Activated naive CD4-positive, alpha-beta T cell treated with anti-CD3 and anti-CD28 coated beads for 36 hours (primary cell): ENCODE measurements around the gene CXCL6. TPM values are rescaled to one million over a fixed set of nuclear protein-coding genes. Genes with fewer than 3 reads are reported as not detected.

Source experiments
- CTCF ChIA-PET: fragments of 350-600 bp; sonication (Branson Sonifier 250); formaldehyde crosslinking; loops from one replicate; lab custom pipeline; 2021; ENCODE audit warnings: antibody characterized with exemption; lab: Charles Lee
- DNase-seq: peaks from one replicate; pipeline ENCODE4 v3.0.0-alpha.2; 2020
- H3K27ac Mint-ChIP-seq: one replicate; pipeline ENCODE4 v1.8.0; 2021; ENCODE audit warnings: mild to moderate bottlenecking, mixed read lengths
- H3K27me3 Mint-ChIP-seq: one replicate; pipeline ENCODE4 v1.8.0; 2021; ENCODE audit warnings: low read depth, mixed read lengths
- H3K36me3 Mint-ChIP-seq: one replicate; pipeline ENCODE4 v1.8.0; 2021; ENCODE audit warnings: low read depth, mixed read lengths
- H3K4me1 Mint-ChIP-seq: one replicate; pipeline ENCODE4 v1.8.0; 2021; ENCODE audit warnings: low read depth, mixed read lengths
- H3K4me3 Mint-ChIP-seq: one replicate; pipeline ENCODE4 v1.8.0; 2021; ENCODE audit warnings: mild to moderate bottlenecking, moderate library complexity, mixed read lengths
- H3K9me3 Mint-ChIP-seq: one replicate; pipeline ENCODE4 v1.8.0; 2021; ENCODE audit warnings: mixed read lengths
- intact Hi-C: fragments of 100-400 bp; cut with micrococcal nuclease; formaldehyde crosslinking; loops from one replicate; pipeline ENCODE4 v1.15.1; 2023
- total RNA-seq, 2 experiments: library from RNA; stranded (reverse); gene quantifications; one replicate each; pipeline ENCODE4 v1.2.3, GENCODE V29; 2021

The CXCL6 gene
- not detected for total RNA-seq

DNA sequence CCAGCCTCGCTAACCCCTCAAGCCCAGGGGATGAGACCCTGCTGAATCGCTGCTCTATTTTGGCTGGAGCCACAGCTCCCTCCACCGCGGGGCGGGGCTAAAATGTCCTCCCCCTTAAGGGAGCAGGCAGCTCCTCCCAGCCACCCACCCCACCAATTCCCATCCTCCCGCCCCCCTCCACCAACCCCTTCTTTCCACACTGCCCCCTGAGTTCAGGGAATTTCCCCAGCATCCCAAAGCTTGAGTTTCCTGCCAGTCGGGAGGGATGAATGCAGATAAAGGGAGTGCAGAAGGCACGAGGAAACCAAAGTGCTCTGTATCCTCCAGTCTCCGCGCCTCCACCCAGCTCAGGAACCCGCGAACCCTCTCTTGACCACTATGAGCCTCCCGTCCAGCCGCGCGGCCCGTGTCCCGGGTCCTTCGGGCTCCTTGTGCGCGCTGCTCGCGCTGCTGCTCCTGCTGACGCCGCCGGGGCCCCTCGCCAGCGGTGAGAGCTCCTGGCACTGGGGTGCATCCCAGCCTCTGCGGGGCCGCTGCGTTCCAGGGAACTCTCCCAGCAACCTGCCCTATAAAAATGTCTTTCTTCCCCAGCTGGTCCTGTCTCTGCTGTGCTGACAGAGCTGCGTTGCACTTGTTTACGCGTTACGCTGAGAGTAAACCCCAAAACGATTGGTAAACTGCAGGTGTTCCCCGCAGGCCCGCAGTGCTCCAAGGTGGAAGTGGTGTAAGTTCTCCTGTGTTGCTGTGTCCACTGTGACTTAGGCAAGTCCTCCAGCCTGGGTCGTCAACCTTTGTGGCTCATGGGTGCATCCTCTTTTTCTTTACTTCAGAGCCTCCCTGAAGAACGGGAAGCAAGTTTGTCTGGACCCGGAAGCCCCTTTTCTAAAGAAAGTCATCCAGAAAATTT, at the start of gene CXCL6:
TSS of gene CXCL6 (plus strand) at position 306 of the 907 bp plus-strand sequence. CDS start at position 379, 73 bp downstream.
- no peaks in the 10 kb centered on the region for H3K36me3 Mint-ChIP-seq
- H3K4me3 Mint-ChIP-seq: no peak within 1 kb of the TSS
- H3K4me1 Mint-ChIP-seq: peaks cover 2% of the 10 kb centered on the region
- H3K27ac Mint-ChIP-seq: no peak within 1 kb of the TSS
- peaks cover 24% of the 10 kb centered on the region for H3K27me3 Mint-ChIP-seq
- no peak for DNase-seq
- no peaks in the 10 kb centered on the region for H3K9me3 Mint-ChIP-seq
- intact Hi-C loops: no loop called here
- CTCF ChIA-PET: no interaction called here

DNA sequence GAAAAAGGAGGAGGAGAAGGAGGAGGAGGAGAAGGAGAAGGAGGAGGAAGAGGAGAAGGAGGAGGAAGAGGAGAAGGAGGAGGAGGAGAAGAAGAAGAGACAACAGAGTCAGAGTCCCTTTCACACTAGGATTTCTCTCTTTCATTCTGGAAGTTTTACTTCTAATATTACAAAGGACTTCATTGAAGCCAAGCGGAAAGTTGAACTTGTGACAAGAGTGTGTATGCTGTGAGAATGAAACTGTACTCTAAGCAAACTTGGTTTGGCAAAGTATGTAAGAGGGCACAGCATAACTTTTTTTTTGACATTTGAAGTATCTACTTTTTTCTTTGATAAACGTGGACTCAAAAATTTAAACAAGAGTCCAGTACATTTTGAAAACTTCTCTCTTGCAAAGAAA, 48.1 kb upstream of the CXCL6 start:
- CTCF ChIA-PET: no interaction called here
- H3K9me3 Mint-ChIP-seq: peaks cover 3% of the 10 kb centered on the region
- intact Hi-C loops: no loop called here
- no peak for DNase-seq
- no peak overlapping the region for H3K4me3 Mint-ChIP-seq
- H3K27me3 Mint-ChIP-seq: no peaks in the 10 kb centered on the region
- H3K36me3 Mint-ChIP-seq: no peaks in the 10 kb centered on the region
- no peak overlapping the region for H3K27ac Mint-ChIP-seq
- H3K4me1 Mint-ChIP-seq: no peaks in the 10 kb centered on the region

DNA sequence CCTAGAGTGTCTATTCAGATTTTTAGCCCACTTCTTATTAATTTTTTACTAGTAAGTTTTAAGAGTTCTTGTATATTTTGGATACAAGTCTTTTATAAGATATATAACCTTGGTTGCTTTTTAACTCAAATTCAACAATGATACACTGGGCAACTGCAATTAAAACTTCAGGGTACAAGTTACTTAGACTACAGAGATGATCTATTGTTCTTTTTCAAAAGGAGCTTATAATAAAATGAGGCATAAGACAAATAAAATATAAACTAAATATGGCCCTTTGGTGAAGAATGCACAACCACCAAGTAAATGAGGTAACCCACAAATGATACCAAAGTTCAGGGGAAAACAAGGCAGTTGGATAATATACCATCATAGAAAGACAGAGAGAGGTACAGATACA, 37.6 kb upstream of the CXCL6 start:
- H3K27ac Mint-ChIP-seq: no peak overlapping the region
- H3K9me3 Mint-ChIP-seq: peaks cover 3% of the 10 kb centered on the region
- CTCF ChIA-PET: no interaction called here
- intact Hi-C loops: no loop called here
- no peaks in the 10 kb centered on the region for H3K4me1 Mint-ChIP-seq
- peaks cover 1% of the 10 kb centered on the region for H3K36me3 Mint-ChIP-seq
- H3K4me3 Mint-ChIP-seq: no peak overlapping the region
- no peak for DNase-seq
- no peaks in the 10 kb centered on the region for H3K27me3 Mint-ChIP-seq

DNA sequence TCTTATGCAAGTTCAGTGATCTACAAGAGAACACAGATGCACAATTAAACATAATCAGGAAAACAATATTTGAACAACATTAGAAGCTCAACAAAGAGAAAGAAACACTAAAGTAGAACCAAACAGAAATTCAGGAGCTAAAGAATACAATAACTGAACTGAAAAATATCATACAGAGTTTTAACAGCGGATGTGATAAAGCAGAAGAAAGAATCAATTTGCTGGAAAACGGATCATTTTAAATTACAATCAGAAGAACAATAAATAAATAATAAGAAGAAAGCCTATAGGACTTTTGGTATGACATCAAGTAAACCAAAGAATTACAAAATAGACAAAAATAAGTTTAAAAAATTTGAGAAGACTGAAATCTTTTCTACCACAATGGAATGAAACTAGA, 36.3 kb upstream of the CXCL6 start:
- Mint-ChIP-seq H3K4me3 (no peak overlapping the region), H3K27ac (no peak overlapping the region), H3K27me3 (no peaks in the 10 kb centered on the region), H3K9me3 (peaks cover 5% of the 10 kb centered on the region), H3K4me1 (no peaks in the 10 kb centered on the region), H3K36me3 (peaks cover 1% of the 10 kb centered on the region)
- no peak for DNase-seq
- CTCF ChIA-PET: no interaction called here
- intact Hi-C loops: no loop called here

DNA sequence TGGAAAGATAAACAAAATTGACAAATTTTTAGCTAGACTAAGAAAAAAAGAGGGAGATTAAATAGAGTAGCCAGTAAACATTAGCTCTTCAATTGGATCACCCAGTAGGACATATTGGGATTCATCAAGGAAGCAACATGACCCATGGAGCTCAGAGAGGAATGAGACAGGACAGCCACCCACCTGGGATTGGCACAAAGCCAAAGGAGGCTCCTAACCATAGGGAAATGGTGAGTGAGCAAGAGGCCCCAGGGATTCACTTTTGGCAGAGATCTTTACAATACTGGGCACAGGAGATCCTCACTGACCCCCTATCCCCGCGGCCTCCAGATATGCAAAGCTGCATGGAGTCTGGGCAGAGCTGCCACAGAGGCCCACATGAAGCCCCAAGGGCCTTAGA, 34.8 kb upstream of the CXCL6 start:
- intact Hi-C loops: no loop called here
- Mint-ChIP-seq H3K27ac (no peak overlapping the region), H3K27me3 (no peaks in the 10 kb centered on the region), H3K9me3 (peaks cover 3% of the 10 kb centered on the region), H3K36me3 (peaks cover 1% of the 10 kb centered on the region), H3K4me3 (no peak overlapping the region), H3K4me1 (no peaks in the 10 kb centered on the region)
- CTCF ChIA-PET: interaction anchor here (0.6 kb wide), 1 partner anchor 40 kb away, joined by 3 read pairs; no protein-coding TSS in a partner anchor
- no peak for DNase-seq

DNA sequence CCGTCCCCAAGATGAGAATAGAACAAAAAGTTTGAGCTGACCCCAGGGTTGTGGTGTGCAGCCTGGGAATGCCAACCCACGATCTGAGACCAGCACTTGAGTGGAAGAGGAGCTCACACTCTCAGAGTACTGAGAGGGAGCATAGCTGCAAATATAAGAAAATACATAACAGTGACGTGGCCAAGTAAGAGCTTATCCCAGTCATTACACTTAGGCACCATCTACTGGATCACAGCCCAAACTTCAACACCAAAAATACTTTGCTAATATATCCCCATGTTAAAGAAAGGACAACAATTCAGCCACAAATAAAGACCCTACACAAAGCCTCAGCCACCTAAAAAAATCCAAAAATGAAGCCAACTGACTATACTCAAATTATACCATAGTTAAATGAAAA, 33.3 kb upstream of the CXCL6 start:
- H3K9me3 Mint-ChIP-seq: peaks cover 3% of the 10 kb centered on the region
- CTCF ChIA-PET: no interaction called here
- no peaks in the 10 kb centered on the region for H3K4me1 Mint-ChIP-seq
- H3K27ac Mint-ChIP-seq: no peak overlapping the region
- H3K4me3 Mint-ChIP-seq: no peak overlapping the region
- no peak for DNase-seq
- H3K36me3 Mint-ChIP-seq: peaks cover 1% of the 10 kb centered on the region
- intact Hi-C loops: no loop called here
- no peaks in the 10 kb centered on the region for H3K27me3 Mint-ChIP-seq

DNA sequence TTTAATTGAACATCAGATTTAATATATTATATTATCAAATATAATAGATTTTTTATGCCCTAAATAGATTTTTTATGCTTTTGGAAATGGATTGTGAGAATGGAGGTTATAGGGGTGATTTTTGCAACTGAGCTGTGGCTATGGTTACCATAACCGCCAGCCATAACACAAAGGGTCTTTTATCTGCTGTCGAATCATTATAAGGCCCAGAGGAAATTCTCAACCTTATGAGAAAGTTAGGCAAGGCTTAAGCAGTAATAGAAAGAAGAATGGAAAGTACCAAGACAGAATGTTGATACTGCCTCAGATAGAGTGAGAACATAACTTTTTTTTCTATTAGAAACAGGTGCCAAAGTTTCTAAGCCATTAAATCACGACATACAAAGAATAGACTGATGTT, 26.3 kb upstream of the CXCL6 start:
- CTCF ChIA-PET: no interaction called here
- intact Hi-C loops: no loop called here
- Mint-ChIP-seq H3K27ac (no peak overlapping the region), H3K4me3 (no peak overlapping the region), H3K27me3 (no peaks in the 10 kb centered on the region), H3K4me1 (no peaks in the 10 kb centered on the region), H3K9me3 (peaks cover 2% of the 10 kb centered on the region), H3K36me3 (no peaks in the 10 kb centered on the region)
- no peak for DNase-seq

DNA sequence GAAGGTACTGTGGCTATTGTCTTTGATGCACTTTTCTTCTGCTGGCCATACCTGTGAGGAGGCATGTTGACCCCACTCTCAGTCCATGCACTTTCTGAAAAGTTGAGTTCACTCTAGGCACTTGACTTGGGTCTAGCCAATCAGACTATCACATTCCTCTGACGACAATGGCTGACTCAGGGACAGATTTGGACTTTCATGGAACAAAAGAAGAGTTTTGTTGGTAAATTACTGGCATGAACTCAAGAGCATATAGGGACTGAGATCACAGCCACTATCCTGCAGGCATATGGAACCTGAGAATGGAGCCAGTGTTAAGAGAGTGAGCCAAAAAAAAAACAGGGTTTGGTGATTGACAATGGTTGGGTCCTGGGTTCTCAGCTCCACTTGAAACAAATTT, 24.6 kb upstream of the CXCL6 start:
- DNase-seq: no peak
- Mint-ChIP-seq H3K27me3 (no peaks in the 10 kb centered on the region), H3K9me3 (peaks cover 2% of the 10 kb centered on the region), H3K4me1 (no peaks in the 10 kb centered on the region), H3K27ac (no peak overlapping the region), H3K4me3 (no peak overlapping the region), H3K36me3 (no peaks in the 10 kb centered on the region)
- CTCF ChIA-PET: no interaction called here
- intact Hi-C loops: no loop called here

DNA sequence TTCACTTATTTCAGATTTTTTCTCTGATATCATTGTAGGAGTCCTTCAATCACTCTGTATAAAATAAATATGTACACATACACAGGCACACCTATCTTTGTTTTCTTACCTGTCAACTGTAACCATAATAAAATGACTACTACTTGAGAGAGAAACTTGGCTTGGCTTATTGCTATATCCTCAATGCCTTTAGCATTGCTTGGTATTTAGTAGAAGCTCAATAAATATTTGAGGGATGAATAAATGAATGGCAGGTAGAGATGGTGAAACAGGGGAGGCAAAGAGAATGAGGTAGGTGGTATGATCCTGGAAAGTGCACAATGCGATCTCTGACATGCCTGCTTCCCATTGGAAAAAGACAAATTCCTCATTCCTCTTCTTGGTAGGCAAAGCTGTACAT, 21.8 kb upstream of the CXCL6 start:
- no peaks in the 10 kb centered on the region for H3K36me3 Mint-ChIP-seq
- no peak overlapping the region for H3K4me3 Mint-ChIP-seq
- no peaks in the 10 kb centered on the region for H3K4me1 Mint-ChIP-seq
- CTCF ChIA-PET: no interaction called here
- intact Hi-C loops: no loop called here
- no peak for DNase-seq
- H3K27me3 Mint-ChIP-seq: no peaks in the 10 kb centered on the region
- peaks cover 2% of the 10 kb centered on the region for H3K9me3 Mint-ChIP-seq
- no peak overlapping the region for H3K27ac Mint-ChIP-seq

DNA sequence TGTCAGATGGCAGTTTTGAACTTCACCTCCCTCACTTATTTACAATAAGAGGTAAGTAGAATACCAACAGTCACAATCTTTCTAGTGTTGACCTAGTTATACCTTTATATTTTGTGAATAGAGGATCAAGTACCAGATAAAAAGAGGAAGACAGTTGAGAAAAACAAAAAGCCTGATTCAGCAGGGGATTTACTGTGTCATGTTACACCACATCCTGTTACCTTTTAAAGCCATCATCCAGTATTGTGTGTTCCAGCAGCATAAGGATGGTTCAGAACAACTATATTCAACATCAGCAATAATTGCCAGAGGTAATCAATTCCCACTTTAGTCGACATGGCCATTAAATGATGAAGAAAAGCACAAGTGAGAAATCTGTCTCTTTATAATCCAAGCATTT, 21.3 kb upstream of the CXCL6 start:
- no peak overlapping the region for H3K4me3 Mint-ChIP-seq
- no peak overlapping the region for H3K27ac Mint-ChIP-seq
- DNase-seq: no peak
- H3K9me3 Mint-ChIP-seq: peaks cover 2% of the 10 kb centered on the region
- H3K27me3 Mint-ChIP-seq: no peaks in the 10 kb centered on the region
- CTCF ChIA-PET: no interaction called here
- no peaks in the 10 kb centered on the region for H3K4me1 Mint-ChIP-seq
- intact Hi-C loops: no loop called here
- no peaks in the 10 kb centered on the region for H3K36me3 Mint-ChIP-seq

DNA sequence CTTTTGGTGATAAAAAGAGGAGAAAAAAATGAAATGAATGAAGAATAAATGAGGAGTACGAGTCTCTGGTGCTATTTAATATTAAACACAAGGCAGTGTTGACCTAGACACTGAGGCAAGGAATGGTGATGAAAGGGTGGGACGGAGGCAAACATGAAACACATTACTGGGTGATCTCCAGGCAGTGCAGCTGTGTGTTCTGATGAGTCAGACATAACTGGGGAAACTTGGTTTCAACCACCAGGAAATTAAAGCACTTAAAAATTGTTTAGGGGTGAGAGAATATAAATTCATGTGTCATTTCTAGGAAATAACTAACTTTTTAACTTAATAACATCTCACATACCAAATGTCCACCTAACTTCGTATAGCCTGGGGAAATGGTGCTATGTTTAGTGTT, 19.7 kb upstream of the CXCL6 start:
- Mint-ChIP-seq H3K27ac (no peak overlapping the region), H3K9me3 (peaks cover 2% of the 10 kb centered on the region), H3K36me3 (no peaks in the 10 kb centered on the region), H3K4me3 (no peak overlapping the region), H3K27me3 (no peaks in the 10 kb centered on the region), H3K4me1 (no peaks in the 10 kb centered on the region)
- intact Hi-C loops: no loop called here
- DNase-seq: no peak
- CTCF ChIA-PET: interaction anchor here (1.1 kb wide), 1 partner anchor 11 kb away, joined by 4 read pairs; no protein-coding TSS in a partner anchor

DNA sequence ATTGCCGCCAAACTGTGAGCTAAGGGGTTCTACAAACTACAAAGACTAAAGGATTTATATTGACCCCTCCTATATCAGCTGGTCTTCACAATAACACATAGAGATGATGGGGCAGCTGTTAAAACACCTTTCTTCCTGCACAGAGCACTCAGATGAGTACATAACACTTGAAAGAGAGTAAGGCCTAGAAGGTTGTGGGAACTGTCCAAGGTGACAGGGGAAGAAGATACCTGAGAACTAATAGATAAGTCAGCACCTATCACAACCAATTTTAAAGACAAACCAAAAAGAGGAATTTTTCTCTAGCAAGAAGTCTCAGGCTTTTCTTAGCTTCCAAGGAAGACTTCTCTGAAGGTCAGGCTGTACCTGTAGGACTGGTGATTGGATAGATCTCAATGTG, 19.1 kb upstream of the CXCL6 start:
- DNase-seq: no peak
- Mint-ChIP-seq H3K27ac (no peak overlapping the region), H3K4me1 (no peaks in the 10 kb centered on the region), H3K4me3 (no peak overlapping the region), H3K9me3 (peaks cover 2% of the 10 kb centered on the region), H3K27me3 (no peaks in the 10 kb centered on the region), H3K36me3 (no peaks in the 10 kb centered on the region)
- CTCF ChIA-PET: interaction anchor here (1.1 kb wide), 1 partner anchor 10 kb away, joined by 4 read pairs; no protein-coding TSS in a partner anchor
- intact Hi-C loops: no loop called here

DNA sequence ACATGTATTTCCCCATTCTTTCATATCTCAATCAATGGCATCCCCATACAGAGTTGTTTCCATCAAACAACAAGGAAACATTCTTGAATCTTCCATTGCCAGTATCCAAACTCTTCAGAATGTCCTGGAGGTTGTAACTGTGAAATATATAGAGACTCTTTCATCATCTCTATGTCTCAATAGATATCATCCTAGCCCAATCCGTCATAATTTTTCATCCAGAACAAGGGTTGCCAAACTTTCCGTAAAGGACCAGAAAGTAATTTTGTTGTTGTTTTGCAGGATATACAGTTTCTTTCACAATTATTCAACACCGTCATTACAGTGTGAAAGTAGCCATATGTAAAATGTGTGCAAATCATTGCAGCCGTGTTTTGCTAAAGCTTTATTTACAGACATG, 15.2 kb upstream of the CXCL6 start:
- CTCF ChIA-PET: no interaction called here
- intact Hi-C loops: no loop called here
- Mint-ChIP-seq H3K9me3 (no peaks in the 10 kb centered on the region), H3K36me3 (no peaks in the 10 kb centered on the region), H3K27me3 (peaks cover 3% of the 10 kb centered on the region), H3K27ac (no peak overlapping the region), H3K4me3 (no peak overlapping the region), H3K4me1 (no peaks in the 10 kb centered on the region)
- no peak for DNase-seq
